HEK293T (cell line): ENCODE measurements around the gene CBFA2T2.

Source experiments
- CTCF ChIA-PET: fragments of 350-600 bp; formaldehyde crosslinking; extraction: SDS; loops from one replicate; lab custom pipeline; 2021; ENCODE audit warnings: antibody characterized with exemption, inconsistent platforms; lab: Yijun Ruan, JAX
- POLR2A ChIA-PET: fragments of 350-600 bp; formaldehyde crosslinking; extraction: SDS; loops from one replicate; lab custom pipeline; 2020; ENCODE audit warnings: antibody characterized with exemption, inconsistent platforms; lab: Yijun Ruan, JAX
- DNase-seq: peaks from one replicate; pipeline ENCODE4 v3.0.0; 2012; ENCODE audit warnings: mixed read lengths; ENCODE audit errors: extremely low spot score
- ARNT ChIP-seq: fragments of 450-650 bp; IDR thresholded peaks from 2 replicates; pipeline ENCODE4 v1.6.1; 2017; ENCODE audit warnings: mild to moderate bottlenecking
- BHLHE40 ChIP-seq: fragments of 450-650 bp; IDR thresholded peaks from 2 replicates; pipeline ENCODE4 v1.6.1; 2016; ENCODE audit warnings: mild to moderate bottlenecking, moderate library complexity, borderline replicate concordance
- CTBP1 ChIP-seq: fragments of 450-650 bp; IDR thresholded peaks from 2 replicates; pipeline ENCODE4 v1.6.1; 2016; ENCODE audit warnings: borderline replicate concordance
- ELF4 ChIP-seq: fragments of 450-650 bp; IDR thresholded peaks from 2 replicates; pipeline ENCODE4 v1.6.1; 2017; ENCODE audit warnings: antibody characterized with exemption
- FOXA1 ChIP-seq: fragments of 450-650 bp; IDR thresholded peaks from 2 replicates; pipeline ENCODE4 v1.6.1; 2016; ENCODE audit warnings: mild to moderate bottlenecking
- FOXK2 ChIP-seq: fragments of 450-650 bp; IDR thresholded peaks from 2 replicates; pipeline ENCODE4 v1.6.1; 2016; ENCODE audit warnings: mild to moderate bottlenecking
- FOXM1 ChIP-seq: fragments of 450-650 bp; IDR thresholded peaks from 2 replicates; pipeline ENCODE4 v1.6.1; 2017; ENCODE audit warnings: mild to moderate bottlenecking, borderline replicate concordance
- HDGF ChIP-seq: fragments of 450-650 bp; IDR thresholded peaks from 2 replicates; pipeline ENCODE4 v1.6.1; 2017; ENCODE audit warnings: antibody characterized with exemption, borderline replicate concordance
- L3MBTL2 ChIP-seq: fragments of 450-650 bp; conservative IDR thresholded peaks from 2 replicates; pipeline ENCODE4 v1.6.1; 2016; ENCODE audit warnings: mild to moderate bottlenecking
- LEF1 ChIP-seq: fragments of 450-650 bp; IDR thresholded peaks from 2 replicates; pipeline ENCODE4 v1.6.1; 2017; ENCODE audit warnings: mild to moderate bottlenecking, borderline replicate concordance
- NFRKB ChIP-seq: fragments of 450-650 bp; IDR thresholded peaks from 2 replicates; pipeline ENCODE4 v1.6.1; 2016; ENCODE audit warnings: mild to moderate bottlenecking, moderate library complexity
- SP1 ChIP-seq: fragments of 450-650 bp; IDR thresholded peaks from 2 replicates; pipeline ENCODE4 v1.6.1; 2017
- SUZ12 ChIP-seq: fragments of 450-650 bp; IDR thresholded peaks from 2 replicates; pipeline ENCODE4 v1.6.1; 2016; ENCODE audit warnings: mild to moderate bottlenecking
- TARDBP ChIP-seq: fragments of 450-650 bp; IDR thresholded peaks from 2 replicates; pipeline ENCODE4 v1.6.1; 2016
- ZNF384 ChIP-seq: fragments of 450-650 bp; IDR thresholded peaks from 2 replicates; pipeline ENCODE4 v1.6.1; 2016
- TF ChIP-seq, protein P1 (sequence below): fragments of 450-650 bp; IDR thresholded peaks from 2 replicates; pipeline ENCODE4 v1.6.1; 2016

The CBFA2T2 gene

DNA sequence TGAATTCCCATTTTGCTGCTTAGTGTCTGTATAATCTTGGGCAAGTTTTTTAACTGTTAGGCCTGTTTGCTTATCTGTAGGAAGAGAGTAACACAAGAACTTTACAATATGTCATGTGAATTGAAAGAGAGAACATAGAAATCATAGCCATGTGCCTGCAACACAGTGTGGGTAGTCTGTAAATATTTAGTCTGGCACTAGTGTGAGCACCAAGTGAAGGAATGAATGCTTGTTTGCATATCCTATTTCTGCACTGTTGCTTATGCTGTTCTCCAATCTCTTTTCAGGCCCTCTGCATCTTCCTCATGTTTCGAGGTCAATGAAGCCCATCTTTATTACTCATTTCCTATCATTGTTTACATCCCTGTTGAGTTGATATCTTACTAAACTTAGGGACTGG is 49.2 kb downstream of the CBFA2T2 start:
- no peak for DNase-seq
- TF ChIP-seq L3MBTL2 (no peak), CTBP1 (no peak), FOXA1 (no peak), ZNF384 (no peak), ELF4 (no peak), ARNT (no peak), TARDBP (no peak), FOXK2 (no peak)
- CTCF ChIA-PET = no interaction called here
- POLR2A ChIA-PET = no interaction called here

- ChIA-PET POLR2A (no interaction called here), CTCF (no interaction called here)
Measured at GRCh38 chr20:33540427-33540826, 50.5 kb downstream of the CBFA2T2 start.

GRCh38 chr20:33541074-33541473 is 51.2 kb downstream of the CBFA2T2 start:
- DNase-seq = no peak
- ChIA-PET POLR2A (no interaction called here), CTCF (no interaction called here)
- no peak for TF ChIP-seq CTBP1
- TF ChIP-seq FOXK2 = no peak
- no peak for TF ChIP-seq SP1
- TF ChIP-seq LEF1 = no peak

More at GRCh38 chr20:33540427-33540826, 50.5 kb downstream of the CBFA2T2 start:
- no peak for DNase-seq
- TF ChIP-seq, protein P1, sequence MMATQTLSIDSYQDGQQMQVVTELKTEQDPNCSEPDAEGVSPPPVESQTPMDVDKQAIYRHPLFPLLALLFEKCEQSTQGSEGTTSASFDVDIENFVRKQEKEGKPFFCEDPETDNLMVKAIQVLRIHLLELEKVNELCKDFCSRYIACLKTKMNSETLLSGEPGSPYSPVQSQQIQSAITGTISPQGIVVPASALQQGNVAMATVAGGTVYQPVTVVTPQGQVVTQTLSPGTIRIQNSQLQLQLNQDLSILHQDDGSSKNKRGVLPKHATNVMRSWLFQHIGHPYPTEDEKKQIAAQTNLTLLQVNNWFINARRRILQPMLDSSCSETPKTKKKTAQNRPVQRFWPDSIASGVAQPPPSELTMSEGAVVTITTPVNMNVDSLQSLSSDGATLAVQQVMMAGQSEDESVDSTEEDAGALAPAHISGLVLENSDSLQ = peak; percentile 70
- no peak for TF ChIP-seq LEF1

DNA sequence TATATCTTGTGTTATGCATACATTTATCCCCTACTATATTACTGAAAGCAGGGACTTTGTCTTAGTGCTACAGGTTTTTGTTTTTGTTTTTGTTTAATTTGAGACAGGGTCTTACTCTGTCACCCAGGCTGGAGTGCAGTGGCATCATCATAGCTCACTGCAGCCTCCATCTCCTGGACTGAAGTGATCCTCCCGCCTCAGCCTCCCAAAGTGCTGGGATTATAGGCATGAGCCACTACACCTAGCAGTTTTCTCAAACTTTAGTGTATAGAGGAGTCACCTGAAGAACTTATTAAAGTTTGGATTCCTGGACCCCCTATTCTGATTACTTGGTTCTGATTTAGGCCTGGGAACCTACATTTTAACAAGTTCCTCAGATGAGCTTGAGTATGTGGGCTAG is 51.9 kb downstream of the CBFA2T2 start:
- POLR2A ChIA-PET = no interaction called here
- TF ChIP-seq FOXM1 (no peak), L3MBTL2 (no peak), ARNT (no peak), SP1 (no peak), SUZ12 (no peak), HDGF (no peak), LEF1 (no peak), FOXA1 (no peak), FOXK2 (no peak), CTBP1 (no peak), ZNF384 (no peak)
- TF ChIP-seq, protein P1 = no peak
- CTCF ChIA-PET = no interaction called here
- DNase-seq = no peak

DNA sequence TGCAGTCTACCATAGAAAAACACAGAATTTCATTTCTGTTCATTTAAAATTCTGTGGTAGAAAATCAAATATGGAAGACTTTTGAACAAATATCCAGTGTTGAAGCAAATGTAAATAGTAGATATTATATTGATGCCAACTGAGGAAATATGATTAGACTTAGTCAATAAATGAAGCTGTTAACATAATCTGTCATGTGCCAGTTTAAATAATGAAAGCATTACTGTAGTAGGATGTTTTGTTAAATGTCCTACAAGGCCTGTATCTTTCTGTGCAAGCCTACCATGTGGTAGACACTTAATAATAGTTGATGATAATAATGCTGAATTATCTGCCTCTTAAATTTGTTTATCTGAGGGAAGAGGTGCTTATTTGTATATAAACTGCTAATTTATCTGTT is 55.9 kb downstream of the CBFA2T2 start:
- no peak for TF ChIP-seq FOXK2
- TF ChIP-seq, protein P1 = no peak
- TF ChIP-seq HDGF = no peak
- TF ChIP-seq L3MBTL2 = no peak
- no peak for TF ChIP-seq TARDBP
- TF ChIP-seq ARNT = no peak
- no peak for TF ChIP-seq FOXM1
- TF ChIP-seq SUZ12 = no peak
- TF ChIP-seq SP1 = no peak
- TF ChIP-seq BHLHE40 = no peak
- TF ChIP-seq NFRKB = no peak
- no peak for TF ChIP-seq ELF4
- TF ChIP-seq CTBP1 = no peak
- TF ChIP-seq ZNF384 = no peak
- ChIA-PET CTCF (no interaction called here), POLR2A (no interaction called here)
- no peak for DNase-seq

DNA sequence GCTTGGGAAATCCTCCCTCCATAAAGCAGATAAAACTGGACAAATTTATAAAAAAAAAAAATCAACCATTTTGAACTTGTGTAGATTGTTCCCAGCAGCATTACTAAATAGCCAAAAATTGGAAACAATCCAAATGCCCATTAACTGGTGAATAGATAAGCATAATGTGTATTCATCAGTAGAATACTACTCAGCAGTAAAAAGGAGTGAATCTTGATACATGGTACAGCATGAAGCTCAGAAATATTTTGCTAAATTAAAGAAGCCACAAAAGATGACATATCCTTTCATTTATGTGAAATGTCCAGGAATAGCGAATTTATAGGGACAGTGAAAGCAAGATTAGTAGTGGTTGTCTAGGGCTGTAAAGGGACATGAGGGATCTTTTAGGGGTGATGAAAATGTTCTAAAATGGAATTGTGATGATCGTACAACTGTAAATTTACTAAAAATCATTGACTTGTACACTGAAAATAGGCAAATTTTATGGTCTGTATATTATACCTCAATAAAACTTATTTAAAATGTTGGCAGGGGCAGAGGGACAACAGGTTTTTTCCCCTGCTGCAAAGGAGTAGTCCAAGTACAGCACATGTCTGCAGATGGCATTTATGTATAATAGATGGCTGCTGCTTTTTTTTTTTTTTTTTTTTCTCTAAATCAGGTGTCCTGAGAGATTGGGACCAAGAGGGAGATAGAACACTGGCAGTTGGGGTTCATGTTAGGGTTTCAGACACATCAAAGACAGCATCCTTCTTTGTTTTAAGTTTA is 59.5 kb downstream of the CBFA2T2 start:
- no peak for DNase-seq
- CTCF ChIA-PET = no interaction called here
- no peak for TF ChIP-seq HDGF
- no peak for TF ChIP-seq SUZ12
- TF ChIP-seq CTBP1 = no peak
- no peak for TF ChIP-seq ARNT
- no peak for TF ChIP-seq L3MBTL2
- TF ChIP-seq FOXA1 = no peak
- TF ChIP-seq ELF4 = no peak
- POLR2A ChIA-PET = no interaction called here

DNA sequence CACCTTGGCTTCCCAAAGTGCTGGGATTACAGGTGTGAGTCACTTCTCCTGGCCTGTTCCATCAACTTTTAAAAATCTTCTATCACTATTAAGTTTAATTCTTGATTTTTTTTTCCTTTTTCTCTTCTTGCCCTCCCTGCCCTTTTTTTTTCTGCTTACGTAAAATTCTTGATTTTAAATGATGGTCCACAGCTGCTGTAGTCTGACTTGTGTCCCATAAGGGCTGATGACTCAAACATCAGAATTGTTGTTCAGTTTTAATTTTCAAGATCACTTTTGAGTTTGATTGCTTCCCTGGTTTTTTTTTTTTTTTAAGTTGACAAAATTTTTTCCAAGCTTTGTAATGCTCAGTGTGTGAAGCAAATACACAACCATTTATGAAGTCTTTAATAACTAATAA is 61.9 kb downstream of the CBFA2T2 start:
- TF ChIP-seq ARNT (no peak), SP1 (no peak), LEF1 (no peak), ZNF384 (no peak), L3MBTL2 (no peak), ELF4 (no peak), CTBP1 (no peak), TARDBP (no peak), FOXM1 (no peak), FOXA1 (no peak), NFRKB (no peak), FOXK2 (no peak), HDGF (no peak)
- TF ChIP-seq, protein P1 = no peak
- DNase-seq = no peak
- POLR2A ChIA-PET = interaction anchor here (1.1 kb wide), 1 partner anchor 10 kb away, joined by 3 read pairs; no protein-coding TSS in a partner anchor
- CTCF ChIA-PET = no interaction called here
